GM12864 (cell line): ENCODE results near the gene POLN.
A peak's percentile ranks its signal among the peaks of the same experiment; 100 is the strongest.
"Not testable (repeated sequence)": the region's sequence is repeated elsewhere in the genome, so short reads cannot be mapped to it uniquely, and the experiment has no call there.

Source experiments
- DNase-seq: peaks from one replicate; pipeline ENCODE4 v3.0.0-alpha.2; 2011; ENCODE audit warnings: low read depth
- H3K4me3 ChIP-seq: 2 replicates; pipeline ENCODE4 v1.5.1; 2011; ENCODE audit warnings: mild to moderate bottlenecking, low read depth, low read length, control low read depth
- CTCF ChIP-seq: IDR thresholded peaks from 2 replicates; pipeline ENCODE4 v1.5.1; 2011; ENCODE audit warnings: low read depth, mild to moderate bottlenecking, moderate library complexity, low read length, control low read depth, inconsistent platforms; ENCODE audit errors: missing control alignments

Gene POLN

GRCh38 chr4:2243681-2244380 lies 1.9 kb upstream of the POLN start:
- peak; percentile 17 for TF ChIP-seq CTCF
- no peak for DNase-seq
- H3K4me3 ChIP-seq = no peak overlapping the region

GRCh38 chr4:2241003-2241402 lies 918 bp downstream of the POLN start:
- no peak for TF ChIP-seq CTCF
- DNase-seq = no peak
- peak overlapping the region; percentile 74 for H3K4me3 ChIP-seq

DNA sequence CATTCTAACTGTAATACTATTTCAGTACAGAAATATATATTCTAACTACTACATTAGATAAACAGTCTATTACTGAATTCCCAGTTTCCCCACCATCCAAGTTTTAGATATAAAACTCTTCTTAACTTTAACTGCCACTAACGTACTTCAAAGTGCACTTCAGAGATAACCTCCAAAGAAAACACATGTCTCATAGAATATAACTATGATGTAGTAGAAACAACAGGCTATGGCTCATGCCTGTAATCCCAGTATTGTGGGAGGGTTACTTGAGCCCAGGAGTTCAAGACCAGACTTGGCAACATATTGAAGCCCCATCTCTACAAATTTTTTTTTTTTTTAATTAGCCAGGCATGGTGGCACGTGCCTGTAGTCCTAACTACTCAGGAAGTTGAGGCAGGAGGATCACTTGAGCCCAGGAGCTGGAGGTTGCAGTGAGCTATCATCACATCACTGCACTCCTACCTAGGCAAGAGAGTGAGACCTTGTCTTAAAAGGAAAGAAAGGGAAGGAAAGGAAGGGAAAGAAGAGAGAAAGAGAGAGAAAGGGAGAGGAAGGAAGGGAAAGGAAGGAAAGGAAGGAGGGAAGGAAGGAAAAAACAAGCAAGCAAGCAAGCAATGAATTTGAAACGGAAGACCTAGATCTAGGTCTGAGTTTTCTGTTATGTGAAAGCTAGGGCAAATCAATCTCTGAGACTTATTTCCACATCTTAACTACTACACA lies 4.8 kb downstream of the POLN start:
- DNase-seq = no peak
- H3K4me3 ChIP-seq = no peak overlapping the region
- TF ChIP-seq CTCF = no peak

DNA sequence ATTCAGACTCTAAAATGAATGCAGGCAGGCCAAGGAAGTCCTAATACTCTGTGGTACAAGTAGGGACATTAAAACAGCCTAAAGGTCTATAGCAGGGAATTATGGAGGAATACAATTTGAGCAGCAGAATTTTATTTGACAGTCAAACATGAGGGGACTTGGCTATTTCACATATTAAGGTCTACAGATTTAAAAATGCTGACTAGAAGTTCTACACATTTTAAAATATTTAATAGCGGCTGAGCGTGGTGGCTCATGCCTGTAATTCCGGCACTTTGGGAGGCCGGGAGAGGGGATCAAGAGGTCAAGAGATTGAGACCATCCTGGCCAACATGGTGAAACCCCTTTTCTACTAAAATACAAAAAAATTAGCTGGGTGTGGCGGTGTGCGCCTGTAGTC lies 10.8 kb downstream of the POLN start:
- no peak for TF ChIP-seq CTCF
- no peak overlapping the region for H3K4me3 ChIP-seq
- no peak for DNase-seq

DNA sequence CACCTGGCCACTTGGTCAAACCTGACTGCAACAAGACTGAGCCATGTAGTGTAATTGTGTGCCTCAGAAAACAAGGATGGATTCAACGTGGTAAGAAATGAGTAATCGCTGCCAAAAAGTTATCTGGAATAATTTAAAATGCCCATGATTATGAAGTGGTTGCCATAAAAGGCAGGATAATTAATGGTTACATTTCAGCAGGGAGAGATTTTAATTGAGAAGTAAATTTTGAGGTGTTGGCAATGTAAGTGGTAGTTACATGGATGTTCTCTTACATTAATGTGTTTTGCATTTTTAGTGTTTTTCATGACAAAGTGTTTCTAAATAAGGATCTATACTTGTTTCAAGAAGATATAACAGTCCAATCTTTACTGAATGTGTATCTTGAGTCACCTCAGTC lies 15.7 kb downstream of the POLN start:
- TF ChIP-seq CTCF = no peak
- no peak for DNase-seq
- no peak overlapping the region for H3K4me3 ChIP-seq

- TF ChIP-seq CTCF = no peak
- no peak overlapping the region for H3K4me3 ChIP-seq
- no peak for DNase-seq
Observed at GRCh38 chr4:2222838-2223237, 19.1 kb downstream of the POLN start.

GRCh38 chr4:2221378-2221777 lies 20.5 kb downstream of the POLN start:
- H3K4me3 ChIP-seq, DNase-seq: not testable (repeated sequence)
